GM12878 (cell line): ENCODE measurements around the gene FPGT. TPM values are rescaled to one million over a fixed set of nuclear protein-coding genes. Genes with fewer than 3 reads are reported as not detected.

Source experiments
- ATAC-seq: fragments of 200-7000 bp; cut with Tn5 transposase; 3 replicates; pipeline ENCODE4 v1.9.1; 2020; ENCODE audit warnings: mild to moderate bottlenecking, moderate library complexity
- BruUV-seq: library from RNA; stranded (reverse); fragments of 400-500 nt; replicated peaks from 2 replicates; lab custom pipeline; 2021; lab: Mats Ljungman, UMichigan
- CTCF ChIA-PET: fragments of 300-600 bp; sonication (Branson Sonifier 250); formaldehyde crosslinking; extraction: SDS; loops from one replicate; lab custom pipeline; 2021; ENCODE audit warnings: inconsistent platforms; lab: Yijun Ruan, JAX
- POLR2A ChIA-PET: fragments of 350-600 bp; formaldehyde crosslinking; extraction: SDS; loops from one replicate; lab custom pipeline; 2021; ENCODE audit warnings: inconsistent platforms; lab: Charles Lee
- RAD21 ChIA-PET: fragments of 300-600 bp; sonication (Branson Sonifier 250); formaldehyde crosslinking; loops from one replicate; lab custom pipeline; 2023; ENCODE audit warnings: antibody characterized with exemption; ENCODE audit not compliant: unreplicated experiment; lab: Charles Lee
- SMC1A ChIA-PET: fragments of 300-600 bp; sonication (Branson Sonifier 250); formaldehyde crosslinking; loops from one replicate; lab custom pipeline; 2023; ENCODE audit not compliant: unreplicated experiment, uncharacterized antibody; lab: Charles Lee
- DNase-seq: peaks from one replicate; pipeline ENCODE4 v3.0.0-alpha.2; 2011; ENCODE audit warnings: low read depth, low spot score
- FAIRE-seq: peaks from 3 replicates; lab custom pipeline; 2011; peaks lifted over from hg19 to GRCh38; lab: Jason Lieb, UNC
- H2AFZ ChIP-seq: 2 replicates; pipeline ENCODE4 v1.6.0; 2011; ENCODE audit warnings: low read depth, low read length, control low read depth; ENCODE audit not compliant: control insufficient read depth
- H3K27ac ChIP-seq: 2 replicates; pipeline ENCODE4 v1.5.1; 2011; ENCODE audit warnings: control low read depth; ENCODE audit not compliant: control insufficient read depth, insufficient read depth
- H3K27me3 ChIP-seq, 2 experiments: replicated peaks in 1 of 2; 2 replicates each; pipeline versions ENCODE4 v1.6.0 to v1.6.1; 2011; ENCODE audit warnings: low read length in 1 of 2; ENCODE audit not compliant: control insufficient read depth in 2 of 2, insufficient read depth in 2 of 2
- H3K36me3 ChIP-seq, 2 experiments: 2 replicates each; pipeline ENCODE4 v1.5.1; 2011; ENCODE audit warnings: low read length in 1 of 2; ENCODE audit not compliant: control insufficient read depth in 2 of 2, insufficient read depth in 2 of 2
- H3K4me1 ChIP-seq: 2 replicates; pipeline ENCODE4 v1.6.1; 2011; ENCODE audit warnings: mild to moderate bottlenecking, low read length, moderate library complexity, mixed read lengths; ENCODE audit not compliant: control insufficient read depth, insufficient read depth
- H3K4me2 ChIP-seq: 2 replicates; pipeline ENCODE4 v1.6.0; 2011; ENCODE audit warnings: control low read depth; ENCODE audit not compliant: control insufficient read depth, insufficient read depth
- H3K4me3 ChIP-seq: fragments of 200-600 bp; sonication (generic); 2 replicates; pipeline ENCODE4 v1.5.1; 2016
- H3K79me2 ChIP-seq: 2 replicates; pipeline ENCODE4 v1.6.0; 2011; ENCODE audit warnings: low read length; ENCODE audit not compliant: control insufficient read depth, insufficient read depth
- H3K9ac ChIP-seq: 2 replicates; pipeline ENCODE4 v1.8.0; 2011; ENCODE audit warnings: low read length, control low read depth, mixed read lengths; ENCODE audit not compliant: control insufficient read depth, insufficient read depth
- H3K9me3 ChIP-seq: replicated peaks from 3 replicates; pipeline ENCODE4 v1.5.1; 2011; ENCODE audit warnings: mild to moderate bottlenecking, low read length; ENCODE audit not compliant: control insufficient read depth, insufficient read depth
- H4K20me1 ChIP-seq: 2 replicates; pipeline ENCODE4 v1.6.0; 2011; ENCODE audit not compliant: control insufficient read depth, insufficient read depth
- ATF3 ChIP-seq: IDR thresholded peaks from 2 replicates; pipeline ENCODE4 v1.6.1; 2011; ENCODE audit warnings: low read depth, mild to moderate bottlenecking, low read length, moderate library complexity, borderline replicate concordance; ENCODE audit errors: extremely low read depth
- ATF7 ChIP-seq: fragments of 450-650 bp; IDR thresholded peaks from 2 replicates; pipeline ENCODE4 v1.6.1; 2016; ENCODE audit warnings: low read depth, mild to moderate bottlenecking
- CBX3 ChIP-seq: fragments of 200-600 bp; sonication (generic); IDR thresholded peaks from 2 replicates; pipeline ENCODE4 v1.6.1; 2016; ENCODE audit warnings: low read depth, borderline replicate concordance
- CBX5 ChIP-seq: sonication (generic); IDR thresholded peaks from 2 replicates; pipeline ENCODE4 v1.6.1; 2016; ENCODE audit warnings: low read depth, moderate library complexity, mild to moderate bottlenecking, inconsistent platforms
- CHD2 ChIP-seq: IDR thresholded peaks from 2 replicates; pipeline ENCODE4 v1.6.1; 2011; ENCODE audit warnings: low read depth, low read length, improper control_type of control experiment, borderline replicate concordance
- CREM ChIP-seq: IDR thresholded peaks from 2 replicates; pipeline ENCODE4 v1.6.1; 2014; ENCODE audit warnings: antibody characterized with exemption, low read depth
- MEF2A ChIP-seq: IDR thresholded peaks from 2 replicates; pipeline ENCODE4 v1.6.1; 2011; ENCODE audit warnings: low read depth, mild to moderate bottlenecking, low read length, moderate library complexity; ENCODE audit not compliant: insufficient read depth
- NBN ChIP-seq: fragments of 450-650 bp; IDR thresholded peaks from 2 replicates; pipeline ENCODE4 v1.6.1; 2016
- PAX8 ChIP-seq: fragments of 450-650 bp; IDR thresholded peaks from 2 replicates; pipeline ENCODE4 v1.6.1; 2017; ENCODE audit warnings: mild to moderate bottlenecking, moderate library complexity
- SREBF1 ChIP-seq: IDR thresholded peaks from 2 replicates; pipeline ENCODE4 v1.6.1; 2012; ENCODE audit warnings: mild to moderate bottlenecking, low read length
- SRF ChIP-seq, 2 experiments: IDR thresholded peaks; 2 replicates each; pipeline ENCODE4 v1.6.1; 2011; ENCODE audit warnings: low read depth in 2 of 2, low read length in 2 of 2, mild to moderate bottlenecking in 1 of 2, moderate library complexity in 1 of 2
- TARDBP ChIP-seq: IDR thresholded peaks from 2 replicates; pipeline ENCODE4 v1.6.1; 2016; ENCODE audit warnings: borderline replicate concordance
- ZNF622 ChIP-seq: fragments of 450-650 bp; IDR thresholded peaks from 2 replicates; pipeline ENCODE4 v1.6.1; 2017; ENCODE audit warnings: mild to moderate bottlenecking, inconsistent platforms
- WGBS: methylation state at CpG from one replicate; pipeline ENCODE4 v1.1.6; 2016; ENCODE audit warnings: low lambda C conversion rate; ENCODE audit not compliant: insufficient replicate concordance, insufficient coverage; ENCODE audit errors: missing lambda C conversion rate; 5-methylcytosine and 5-hydroxymethylcytosine counted together
- in situ Hi-C: fragments of 300-500 bp; cut with MboI; formaldehyde crosslinking; loops from 9 replicates; pipeline ENCODE4 v1.14.3; 2018; ENCODE audit warnings: mixed read lengths
- intact Hi-C: fragments of 100-400 bp; cut with micrococcal nuclease; formaldehyde crosslinking; loops from one replicate; pipeline ENCODE4 v1.14.2; 2022; ENCODE audit not compliant: unreplicated experiment
- polyA plus RNA-seq, 11 experiments: library from polyadenylated mRNA; depleted of rRNA in 4 of 11; unstranded in 6 of 11; stranded (reverse) in 5 of 11; fragments of >200 nt; fragmentation: Nextera tagmentation in 4 of 11; fragmentation: Illumina TruSeq in 1 of 11; extraction: Ambion mirVana in 4 of 11; extraction: Trizol in 1 of 11; gene quantifications; 1 replicate in 1 of 11; 2 replicates in 10 of 11; pipeline versions ENCODE4 v1.2.1 to v1.2.3, GENCODE V29; 2011 to 2016; ENCODE audit warnings: inconsistent platforms in 2 of 11, missing spikeins in 2 of 11, low read depth in 1 of 11
- total RNA-seq, 4 experiments: library from RNA; depleted of rRNA in 3 of 4; stranded (reverse); fragments of >200 nt in 3 of 4; fragmentation: Illumina TruSeq in 1 of 4; extraction: Trizol in 1 of 4; gene quantifications; 2 replicates each; pipeline versions ENCODE4 v1.2.1 to v1.2.3, GENCODE V29; 2013 to 2021
- TF ChIP-seq, protein P1 (sequence below): fragments of 450-650 bp; conservative IDR thresholded peaks from 2 replicates; pipeline ENCODE4 v1.6.1; 2017; ENCODE audit warnings: mild to moderate bottlenecking, moderate library complexity
- TF ChIP-seq, protein P2 (sequence below): fragments of 150-350 bp; IDR thresholded peaks from 2 replicates; pipeline ENCODE4 v1.6.1; 2016; ENCODE audit warnings: low read depth, low read length
- TF ChIP-seq, protein P3 (sequence below): fragments of 450-650 bp; IDR thresholded peaks from 2 replicates; pipeline ENCODE4 v1.6.1; 2016; ENCODE audit warnings: mild to moderate bottlenecking, moderate library complexity, borderline replicate concordance

FPGT gene
- total and polyA plus RNA-seq, 10 of the 15 experiments (the other 5 are each of a cell fraction or from before 2014, with no cell fraction given) = 7.8 to 15.4 (median 11.5) TPM

DNA sequence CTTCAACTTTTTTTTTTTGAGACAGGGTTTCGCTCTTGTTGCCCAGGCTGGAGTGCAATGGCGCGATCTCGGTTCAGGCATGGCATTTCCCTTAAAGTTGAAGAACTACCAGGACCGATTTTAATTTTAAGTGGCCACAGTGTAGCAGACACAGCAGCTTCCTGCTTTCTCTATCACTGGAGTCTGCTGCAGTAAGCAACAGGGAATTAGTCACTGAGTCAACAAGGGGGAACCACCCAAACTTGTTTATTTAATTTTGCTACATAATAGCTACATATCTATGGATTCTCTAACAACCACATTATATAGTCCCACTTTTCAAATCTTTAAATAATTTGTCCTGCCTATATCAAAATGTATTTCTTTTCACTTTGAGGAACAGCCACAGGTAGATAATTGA lies 24.7 kb downstream of the FPGT start:
- no peak overlapping the region for H3K9ac ChIP-seq
- FAIRE-seq = no peak
- POLR2A ChIA-PET = no interaction called here
- RAD21 ChIA-PET = no interaction called here
- CTCF ChIA-PET = no interaction called here
- no peaks in the 10 kb centered on the region for H3K4me1 ChIP-seq
- no TSS peak for BruUV-seq
- H2AFZ ChIP-seq = no peak overlapping the region
- ATAC-seq = no peak
- H4K20me1 ChIP-seq = no peaks in the 10 kb centered on the region
- H3K4me2 ChIP-seq = no peak overlapping the region
- intact Hi-C loops = no loop called here
- no peak for DNase-seq
- H3K9me3 ChIP-seq = no peaks in the 10 kb centered on the region
- SMC1A ChIA-PET = no interaction called here
- in situ Hi-C loops = no loop called here
- H3K27me3 ChIP-seq = no peaks in the 10 kb centered on the region
- no peaks in the 10 kb centered on the region for H3K79me2 ChIP-seq
- TF ChIP-seq PAX8 = no peak
- no peak for TF ChIP-seq NBN
- TF ChIP-seq, protein P1, sequence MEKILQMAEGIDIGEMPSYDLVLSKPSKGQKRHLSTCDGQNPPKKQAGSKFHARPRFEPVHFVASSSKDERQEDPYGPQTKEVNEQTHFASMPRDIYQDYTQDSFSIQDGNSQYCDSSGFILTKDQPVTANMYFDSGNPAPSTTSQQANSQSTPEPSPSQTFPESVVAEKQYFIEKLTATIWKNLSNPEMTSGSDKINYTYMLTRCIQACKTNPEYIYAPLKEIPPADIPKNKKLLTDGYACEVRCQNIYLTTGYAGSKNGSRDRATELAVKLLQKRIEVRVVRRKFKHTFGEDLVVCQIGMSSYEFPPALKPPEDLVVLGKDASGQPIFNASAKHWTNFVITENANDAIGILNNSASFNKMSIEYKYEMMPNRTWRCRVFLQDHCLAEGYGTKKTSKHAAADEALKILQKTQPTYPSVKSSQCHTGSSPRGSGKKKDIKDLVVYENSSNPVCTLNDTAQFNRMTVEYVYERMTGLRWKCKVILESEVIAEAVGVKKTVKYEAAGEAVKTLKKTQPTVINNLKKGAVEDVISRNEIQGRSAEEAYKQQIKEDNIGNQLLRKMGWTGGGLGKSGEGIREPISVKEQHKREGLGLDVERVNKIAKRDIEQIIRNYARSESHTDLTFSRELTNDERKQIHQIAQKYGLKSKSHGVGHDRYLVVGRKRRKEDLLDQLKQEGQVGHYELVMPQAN = no peak
- no peak for TF ChIP-seq ATF7
- TF ChIP-seq MEF2A = no peak
- TF ChIP-seq, protein P2, sequence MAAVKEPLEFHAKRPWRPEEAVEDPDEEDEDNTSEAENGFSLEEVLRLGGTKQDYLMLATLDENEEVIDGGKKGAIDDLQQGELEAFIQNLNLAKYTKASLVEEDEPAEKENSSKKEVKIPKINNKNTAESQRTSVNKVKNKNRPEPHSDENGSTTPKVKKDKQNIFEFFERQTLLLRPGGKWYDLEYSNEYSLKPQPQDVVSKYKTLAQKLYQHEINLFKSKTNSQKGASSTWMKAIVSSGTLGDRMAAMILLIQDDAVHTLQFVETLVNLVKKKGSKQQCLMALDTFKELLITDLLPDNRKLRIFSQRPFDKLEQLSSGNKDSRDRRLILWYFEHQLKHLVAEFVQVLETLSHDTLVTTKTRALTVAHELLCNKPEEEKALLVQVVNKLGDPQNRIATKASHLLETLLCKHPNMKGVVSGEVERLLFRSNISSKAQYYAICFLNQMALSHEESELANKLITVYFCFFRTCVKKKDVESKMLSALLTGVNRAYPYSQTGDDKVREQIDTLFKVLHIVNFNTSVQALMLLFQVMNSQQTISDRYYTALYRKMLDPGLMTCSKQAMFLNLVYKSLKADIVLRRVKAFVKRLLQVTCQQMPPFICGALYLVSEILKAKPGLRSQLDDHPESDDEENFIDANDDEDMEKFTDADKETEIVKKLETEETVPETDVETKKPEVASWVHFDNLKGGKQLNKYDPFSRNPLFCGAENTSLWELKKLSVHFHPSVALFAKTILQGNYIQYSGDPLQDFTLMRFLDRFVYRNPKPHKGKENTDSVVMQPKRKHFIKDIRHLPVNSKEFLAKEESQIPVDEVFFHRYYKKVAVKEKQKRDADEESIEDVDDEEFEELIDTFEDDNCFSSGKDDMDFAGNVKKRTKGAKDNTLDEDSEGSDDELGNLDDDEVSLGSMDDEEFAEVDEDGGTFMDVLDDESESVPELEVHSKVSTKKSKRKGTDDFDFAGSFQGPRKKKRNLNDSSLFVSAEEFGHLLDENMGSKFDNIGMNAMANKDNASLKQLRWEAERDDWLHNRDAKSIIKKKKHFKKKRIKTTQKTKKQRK = no peak
- TF ChIP-seq SREBF1 = no peak
- TF ChIP-seq CHD2 = no peak
- TF ChIP-seq TARDBP = no peak
- TF ChIP-seq CREM = no peak
- no peak for TF ChIP-seq SRF (IDR thresholded peaks at IDR 0.05; ENCODE audit: low read depth in 2 of 2, low read length in 2 of 2)
- TF ChIP-seq, protein P3, sequence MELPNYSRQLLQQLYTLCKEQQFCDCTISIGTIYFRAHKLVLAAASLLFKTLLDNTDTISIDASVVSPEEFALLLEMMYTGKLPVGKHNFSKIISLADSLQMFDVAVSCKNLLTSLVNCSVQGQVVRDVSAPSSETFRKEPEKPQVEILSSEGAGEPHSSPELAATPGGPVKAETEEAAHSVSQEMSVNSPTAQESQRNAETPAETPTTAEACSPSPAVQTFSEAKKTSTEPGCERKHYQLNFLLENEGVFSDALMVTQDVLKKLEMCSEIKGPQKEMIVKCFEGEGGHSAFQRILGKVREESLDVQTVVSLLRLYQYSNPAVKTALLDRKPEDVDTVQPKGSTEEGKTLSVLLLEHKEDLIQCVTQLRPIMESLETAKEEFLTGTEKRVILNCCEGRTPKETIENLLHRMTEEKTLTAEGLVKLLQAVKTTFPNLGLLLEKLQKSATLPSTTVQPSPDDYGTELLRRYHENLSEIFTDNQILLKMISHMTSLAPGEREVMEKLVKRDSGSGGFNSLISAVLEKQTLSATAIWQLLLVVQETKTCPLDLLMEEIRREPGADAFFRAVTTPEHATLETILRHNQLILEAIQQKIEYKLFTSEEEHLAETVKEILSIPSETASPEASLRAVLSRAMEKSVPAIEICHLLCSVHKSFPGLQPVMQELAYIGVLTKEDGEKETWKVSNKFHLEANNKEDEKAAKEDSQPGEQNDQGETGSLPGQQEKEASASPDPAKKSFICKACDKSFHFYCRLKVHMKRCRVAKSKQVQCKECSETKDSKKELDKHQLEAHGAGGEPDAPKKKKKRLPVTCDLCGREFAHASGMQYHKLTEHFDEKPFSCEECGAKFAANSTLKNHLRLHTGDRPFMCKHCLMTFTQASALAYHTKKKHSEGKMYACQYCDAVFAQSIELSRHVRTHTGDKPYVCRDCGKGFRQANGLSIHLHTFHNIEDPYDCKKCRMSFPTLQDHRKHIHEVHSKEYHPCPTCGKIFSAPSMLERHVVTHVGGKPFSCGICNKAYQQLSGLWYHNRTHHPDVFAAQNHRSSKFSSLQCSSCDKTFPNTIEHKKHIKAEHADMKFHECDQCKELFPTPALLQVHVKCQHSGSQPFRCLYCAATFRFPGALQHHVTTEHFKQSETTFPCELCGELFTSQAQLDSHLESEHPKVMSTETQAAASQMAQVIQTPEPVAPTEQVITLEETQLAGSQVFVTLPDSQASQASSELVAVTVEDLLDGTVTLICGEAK = no peak
- no peak for TF ChIP-seq CBX5
- TF ChIP-seq ZNF622 = no peak
- TF ChIP-seq ATF3 = no peak
- no peak for TF ChIP-seq CBX3
- WGBS = 75% methylated on average over 5 of the region's 5 CpGs
- H3K36me3 ChIP-seq = no peaks in the 10 kb centered on the region
- H3K4me3 ChIP-seq = no peak overlapping the region
- no peak overlapping the region for H3K27ac ChIP-seq
